ENCODE results near the gene IFRD2. TPM values are rescaled to one million over a fixed set of nuclear protein-coding genes. Genes with fewer than 3 reads are reported as not detected.

IFRD2 gene
- total RNA-seq, 3 donors from 2014 or later = 50.4 to 82.3 (median 72.7) TPM

DNA sequence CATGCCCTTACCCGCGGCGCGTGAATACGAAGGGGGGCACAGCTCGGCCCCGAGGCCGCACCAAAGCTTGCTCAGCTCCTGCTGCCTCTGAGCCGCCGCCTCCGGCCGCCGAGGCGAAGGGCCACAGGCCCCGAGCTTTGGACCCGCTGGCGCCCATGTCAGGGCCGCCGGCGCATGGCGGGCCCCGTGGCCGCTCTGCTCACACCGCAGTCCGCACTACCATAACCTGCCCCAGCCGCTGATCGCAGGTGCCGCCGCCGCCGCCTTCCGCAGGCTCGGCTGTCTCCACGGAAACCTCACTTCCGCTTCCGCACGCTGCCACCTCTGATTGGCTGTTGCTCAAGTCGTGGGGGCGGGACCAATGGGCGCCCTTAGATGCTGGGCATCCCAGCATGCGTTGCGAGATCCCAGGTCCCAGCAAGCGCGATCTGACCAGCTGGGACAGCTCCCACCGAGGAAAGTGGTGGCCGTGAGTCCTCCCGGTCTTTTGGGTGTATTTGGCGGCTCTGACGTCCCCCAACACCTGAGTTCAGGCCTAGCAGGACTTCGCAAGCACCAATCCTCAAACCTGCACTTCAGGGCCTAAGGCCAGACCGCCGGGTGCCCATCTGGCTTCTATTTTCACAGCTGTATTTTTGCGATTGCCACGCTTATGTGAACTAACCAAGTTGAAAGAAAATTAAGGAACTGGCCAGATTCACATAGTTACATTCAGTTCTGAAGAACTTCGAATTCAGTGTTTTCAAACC, 35.9 kb upstream of the IFRD2 start, which contains the start of gene TUSC2:
Gene TUSC2 (minus strand): TSS at position 281 of the 749 bp plus-strand sequence. CDS start 124 bp downstream, at position 157.
- peak within 1 kb of the TSS; percentile 89 to 92 for H3K27ac ChIP-seq
- H3K27me3 ChIP-seq = no peaks in the 10 kb centered on the region
- H3K36me3 ChIP-seq = peaks cover 8% of the 10 kb centered on the region
- DNase-seq (ENCODE audit: low spot score in 2 of 2) = peak; percentile 97
- peaks cover 0 to 8% of the 10 kb centered on the region in 2 donors for H3K4me1 ChIP-seq
- TF ChIP-seq, protein P1, sequence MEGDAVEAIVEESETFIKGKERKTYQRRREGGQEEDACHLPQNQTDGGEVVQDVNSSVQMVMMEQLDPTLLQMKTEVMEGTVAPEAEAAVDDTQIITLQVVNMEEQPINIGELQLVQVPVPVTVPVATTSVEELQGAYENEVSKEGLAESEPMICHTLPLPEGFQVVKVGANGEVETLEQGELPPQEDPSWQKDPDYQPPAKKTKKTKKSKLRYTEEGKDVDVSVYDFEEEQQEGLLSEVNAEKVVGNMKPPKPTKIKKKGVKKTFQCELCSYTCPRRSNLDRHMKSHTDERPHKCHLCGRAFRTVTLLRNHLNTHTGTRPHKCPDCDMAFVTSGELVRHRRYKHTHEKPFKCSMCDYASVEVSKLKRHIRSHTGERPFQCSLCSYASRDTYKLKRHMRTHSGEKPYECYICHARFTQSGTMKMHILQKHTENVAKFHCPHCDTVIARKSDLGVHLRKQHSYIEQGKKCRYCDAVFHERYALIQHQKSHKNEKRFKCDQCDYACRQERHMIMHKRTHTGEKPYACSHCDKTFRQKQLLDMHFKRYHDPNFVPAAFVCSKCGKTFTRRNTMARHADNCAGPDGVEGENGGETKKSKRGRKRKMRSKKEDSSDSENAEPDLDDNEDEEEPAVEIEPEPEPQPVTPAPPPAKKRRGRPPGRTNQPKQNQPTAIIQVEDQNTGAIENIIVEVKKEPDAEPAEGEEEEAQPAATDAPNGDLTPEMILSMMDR (IDR thresholded peaks at IDR 0.05) = peak in 1 of 3 donors; percentile 11
- TF ChIP-seq POLR2AphosphoS5 (IDR thresholded peaks at IDR 0.05) (peak; percentile 62 to 91 (median 89)), POLR2A (IDR thresholded peaks at IDR 0.05) (peak; percentile 56)
- intact Hi-C loops (cut with DNase I; ENCODE audit: low total_unique reads) = no loop called here
- H3K9me3 ChIP-seq = no peaks in the 10 kb centered on the region
- peak within 1 kb of the TSS; percentile 97 to 100 (median 98) for H3K4me3 ChIP-seq

DNA sequence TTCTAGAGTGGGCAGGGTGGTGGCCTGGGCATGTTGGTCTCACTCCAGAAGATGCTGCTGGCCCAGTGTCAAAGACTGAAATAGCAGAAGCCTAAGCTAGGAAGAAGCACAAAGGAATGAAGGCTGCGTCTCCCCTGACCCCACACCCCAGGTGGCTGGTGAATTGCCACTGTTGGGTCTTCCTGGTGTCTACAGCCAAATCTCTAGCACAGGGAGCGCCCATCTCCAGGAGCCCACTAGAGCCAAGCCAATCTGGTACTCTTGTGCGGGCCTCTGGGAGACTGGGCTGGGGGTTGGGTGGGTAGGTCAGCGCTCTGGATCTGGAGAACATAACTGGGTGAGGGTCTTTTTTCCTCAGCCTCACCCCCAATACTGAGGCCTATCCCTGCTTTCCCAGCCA, 34.9 kb upstream of the IFRD2 start:
- Histone ChIP-seq H3K9me3 (no peaks in the 10 kb centered on the region), H3K4me3 (peak overlapping the region; percentile 97 to 100 (median 98)), H3K4me1 (peaks cover 0 to 16% of the 10 kb centered on the region in 2 donors), H3K27ac (peak overlapping the region in 1 of 2 donors; percentile 89), H3K36me3 (peaks cover 8% of the 10 kb centered on the region), H3K27me3 (no peaks in the 10 kb centered on the region)
- no peak for DNase-seq (ENCODE audit: low spot score in 2 of 2)
- intact Hi-C loops (cut with DNase I; ENCODE audit: low total_unique reads) = no loop called here
- TF ChIP-seq, protein P1 (IDR thresholded peaks at IDR 0.05) = no peak
- no peak for TF ChIP-seq POLR2A (IDR thresholded peaks at IDR 0.05)
- no peak for TF ChIP-seq POLR2AphosphoS5 (IDR thresholded peaks at IDR 0.05)

DNA sequence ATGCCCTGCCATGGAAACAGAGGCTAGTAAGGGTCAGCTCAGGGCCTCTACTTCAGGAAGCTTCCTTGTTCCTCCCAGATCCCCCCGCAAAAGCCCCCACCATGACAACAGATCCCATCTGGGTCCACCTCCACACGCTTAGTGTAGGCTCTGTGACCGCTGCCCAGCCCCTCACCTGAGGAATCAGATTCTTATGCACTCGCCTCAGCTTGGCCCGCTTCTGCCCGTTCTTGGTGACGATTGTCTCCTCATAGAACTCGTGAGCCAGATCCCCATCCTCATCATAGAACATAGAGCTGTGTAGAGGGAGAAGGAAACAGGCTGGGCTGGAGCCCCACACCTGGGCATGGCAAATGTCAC, 33.9 kb upstream of the IFRD2 start:
- intact Hi-C loops (cut with DNase I; ENCODE audit: low total_unique reads) = no loop called here
- Histone ChIP-seq H3K27ac (no peak overlapping the region), H3K27me3 (no peaks in the 10 kb centered on the region), H3K4me3 (no peak overlapping the region), H3K36me3 (peaks cover 2% of the 10 kb centered on the region), H3K9me3 (no peaks in the 10 kb centered on the region), H3K4me1 (peaks cover 0 to 20% of the 10 kb centered on the region in 2 donors)
- TF ChIP-seq, protein P1 (IDR thresholded peaks at IDR 0.05) = no peak
- TF ChIP-seq POLR2AphosphoS5 (IDR thresholded peaks at IDR 0.05) (no peak), POLR2A (IDR thresholded peaks at IDR 0.05) (no peak)
- no peak for DNase-seq (ENCODE audit: low spot score in 2 of 2)

DNA sequence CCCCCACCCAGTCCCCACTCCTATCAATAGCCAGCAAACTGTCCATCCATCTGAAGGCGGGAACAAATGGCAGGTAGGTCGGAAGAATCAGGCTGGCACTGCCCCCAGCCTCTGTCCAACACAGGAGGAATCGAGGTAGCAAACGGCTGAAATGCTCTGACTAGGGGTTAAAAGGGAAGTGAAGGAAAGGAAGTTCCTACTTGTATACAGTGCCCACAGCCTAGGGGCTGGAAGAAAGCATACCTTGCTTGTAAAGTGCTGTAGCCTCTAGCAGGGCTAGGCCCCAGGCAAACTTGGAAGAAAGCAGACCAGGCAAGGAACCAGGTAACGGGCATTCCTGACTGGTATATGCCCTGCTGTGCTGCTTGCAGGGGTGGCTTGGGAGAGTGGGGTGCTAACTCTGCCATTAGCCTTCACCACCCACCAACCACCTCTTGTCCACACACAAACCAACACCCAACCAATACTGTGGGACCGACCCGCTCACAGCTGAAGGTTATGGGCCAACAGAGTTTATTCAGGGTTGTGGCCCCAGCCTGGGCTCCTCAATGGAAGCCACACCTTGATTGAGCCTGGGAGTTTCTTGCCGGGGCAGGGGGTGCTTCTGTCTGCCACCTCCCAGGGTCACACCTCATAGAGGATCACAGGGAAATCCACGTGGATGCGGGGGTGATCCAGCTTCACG, 33.4 kb upstream of the IFRD2 start:
- Histone ChIP-seq H3K27me3 (no peaks in the 10 kb centered on the region), H3K36me3 (no peaks in the 10 kb centered on the region), H3K4me3 (no peak overlapping the region), H3K9me3 (no peaks in the 10 kb centered on the region), H3K4me1 (peaks cover 0 to 20% of the 10 kb centered on the region in 2 donors), H3K27ac (peak overlapping the region; percentile 8 to 21)
- no peak for DNase-seq (ENCODE audit: low spot score in 2 of 2)
- TF ChIP-seq POLR2AphosphoS5 (IDR thresholded peaks at IDR 0.05) (no peak), POLR2A (IDR thresholded peaks at IDR 0.05) (no peak)
- TF ChIP-seq, protein P1 (IDR thresholded peaks at IDR 0.05) = no peak
- intact Hi-C loops (cut with DNase I; ENCODE audit: low total_unique reads) = no loop called here

DNA sequence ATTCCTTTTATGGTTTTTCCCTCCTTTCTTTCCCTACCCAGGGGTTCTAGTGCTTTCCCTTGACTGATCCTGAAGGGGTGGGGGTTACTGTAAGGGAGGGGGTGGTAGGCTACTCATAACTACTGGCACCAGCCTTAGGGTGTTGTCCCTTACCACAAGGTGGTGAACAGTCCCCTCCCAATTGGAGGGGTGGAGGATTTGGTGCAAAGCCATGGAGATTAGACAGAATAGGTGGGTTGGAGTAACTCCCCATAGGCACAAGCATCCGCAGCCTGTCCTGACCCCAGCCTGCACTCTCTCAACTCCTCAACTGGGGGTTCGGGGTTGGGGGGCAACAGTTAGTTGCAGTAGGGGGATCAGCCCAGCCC, 32.9 kb upstream of the IFRD2 start:
- DNase-seq (ENCODE audit: low spot score in 2 of 2) = no peak
- TF ChIP-seq POLR2AphosphoS5 (IDR thresholded peaks at IDR 0.05) (no peak), POLR2A (IDR thresholded peaks at IDR 0.05) (no peak)
- TF ChIP-seq, protein P1 (IDR thresholded peaks at IDR 0.05) = no peak
- H3K4me1 ChIP-seq = peaks cover under 1 to 23% of the 10 kb centered on the region in 2 donors
- H3K9me3 ChIP-seq = no peaks in the 10 kb centered on the region
- H3K4me3 ChIP-seq = no peak overlapping the region
- H3K27ac ChIP-seq = peak overlapping the region; percentile 8 to 31
- no peaks in the 10 kb centered on the region for H3K27me3 ChIP-seq
- H3K36me3 ChIP-seq = no peaks in the 10 kb centered on the region
- intact Hi-C loops (cut with DNase I; ENCODE audit: low total_unique reads) = no loop called here
